GM12878 (cell line): Measurements from ENCODE around the gene N4BP2L1. TPM values are rescaled to one million over a fixed set of nuclear protein-coding genes. Genes with fewer than 3 reads are reported as not detected.

Source experiments
- ATF3 ChIP-seq: IDR thresholded peaks from 2 replicates; pipeline ENCODE4 v1.6.1; 2011; ENCODE audit warnings: low read depth, mild to moderate bottlenecking, low read length, moderate library complexity, borderline replicate concordance; ENCODE audit errors: extremely low read depth
- BHLHE40 ChIP-seq, 2 experiments: fragments of 450-650 bp in 1 of 2; IDR thresholded peaks; 2 replicates each; pipeline ENCODE4 v1.6.1; 2011 to 2017; ENCODE audit warnings: low read depth in 2 of 2, borderline replicate concordance in 1 of 2, improper control_type of control experiment in 1 of 2, low read length in 1 of 2, mild to moderate bottlenecking in 1 of 2
- CBFB ChIP-seq: IDR thresholded peaks from 2 replicates; pipeline ENCODE4 v1.6.1; 2016; ENCODE audit warnings: antibody characterized with exemption, low read depth
- CHD4 ChIP-seq: fragments of 200-600 bp; sonication (generic); IDR thresholded peaks from 2 replicates; pipeline ENCODE4 v1.6.1; 2016; ENCODE audit warnings: mild to moderate bottlenecking
- DPF2 ChIP-seq: fragments of 450-650 bp; IDR thresholded peaks from 2 replicates; pipeline ENCODE4 v1.6.1; 2017; ENCODE audit warnings: mild to moderate bottlenecking
- ELK1 ChIP-seq: IDR thresholded peaks from 2 replicates; pipeline ENCODE4 v1.6.1; 2012; ENCODE audit warnings: low read depth, low read length, improper control_type of control experiment
- HSF1 ChIP-seq: fragments of 150-350 bp; IDR thresholded peaks from 2 replicates; pipeline ENCODE4 v1.6.1; 2014; ENCODE audit warnings: mild to moderate bottlenecking, low read depth, low read length
- KDM1A ChIP-seq: fragments of 200-600 bp; sonication (generic); IDR thresholded peaks from 2 replicates; pipeline ENCODE4 v1.6.1; 2016; ENCODE audit warnings: borderline replicate concordance
- KLF5 ChIP-seq: fragments of 450-650 bp; IDR thresholded peaks from 2 replicates; pipeline ENCODE4 v1.6.1; 2014; ENCODE audit warnings: mild to moderate bottlenecking; ENCODE audit not compliant: partially characterized antibody
- MEF2B ChIP-seq: fragments of 450-650 bp; IDR thresholded peaks from 2 replicates; pipeline ENCODE4 v1.6.1; 2018; ENCODE audit warnings: mild to moderate bottlenecking, moderate library complexity; ENCODE audit not compliant: partially characterized antibody, poor library complexity, severe bottlenecking
- MYB ChIP-seq: fragments of 150-350 bp; IDR thresholded peaks from 2 replicates; pipeline ENCODE4 v1.6.1; 2014; ENCODE audit warnings: mild to moderate bottlenecking, low read depth, low read length, borderline replicate concordance
- NFIC ChIP-seq: IDR thresholded peaks from 2 replicates; pipeline ENCODE4 v1.6.1; 2012; ENCODE audit warnings: low read depth, mild to moderate bottlenecking, inconsistent platforms, low read length, moderate library complexity
- NRF1 ChIP-seq: conservative IDR thresholded peaks from 2 replicates; pipeline ENCODE4 v1.6.1; 2011; ENCODE audit warnings: mild to moderate bottlenecking, low read depth, low read length, improper control_type of control experiment
- POLR2AphosphoS2 ChIP-seq: IDR thresholded peaks from 2 replicates; pipeline ENCODE4 v1.6.1; 2011; ENCODE audit warnings: low read depth, mild to moderate bottlenecking, low read length, improper control_type of control experiment, moderate library complexity
- PRDM15 ChIP-seq: fragments of 450-650 bp; formaldehyde crosslinking; IDR thresholded peaks from 2 replicates; pipeline ENCODE4 v1.4.0; 2020; ENCODE audit warnings: mild to moderate bottlenecking, moderate library complexity
- SMARCA5 ChIP-seq: fragments of 450-650 bp; IDR thresholded peaks from 2 replicates; pipeline ENCODE4 v1.6.1; 2017; ENCODE audit warnings: mild to moderate bottlenecking
- SPI1 ChIP-seq: IDR thresholded peaks from 2 replicates; pipeline ENCODE4 v1.6.1; 2011; ENCODE audit warnings: low read depth, mild to moderate bottlenecking, low read length, moderate library complexity, borderline replicate concordance; ENCODE audit not compliant: insufficient read depth
- YY1 ChIP-seq: IDR thresholded peaks from 2 replicates; pipeline ENCODE4 v1.6.1; 2011; ENCODE audit warnings: low read depth, mild to moderate bottlenecking, low read length
- ZNF207 ChIP-seq: fragments of 450-650 bp; IDR thresholded peaks from 2 replicates; pipeline ENCODE4 v1.6.1; 2014; ENCODE audit warnings: antibody characterized with exemption, mild to moderate bottlenecking, borderline replicate concordance
- polyA plus RNA-seq, 11 experiments: library from polyadenylated mRNA; depleted of rRNA in 4 of 11; unstranded in 6 of 11; stranded (reverse) in 5 of 11; fragments of >200 nt; fragmentation: Nextera tagmentation in 4 of 11; fragmentation: Illumina TruSeq in 1 of 11; extraction: Ambion mirVana in 4 of 11; extraction: Trizol in 1 of 11; gene quantifications; 1 replicate in 1 of 11; 2 replicates in 10 of 11; pipeline versions ENCODE4 v1.2.1 to v1.2.3, GENCODE V29; 2011 to 2016; ENCODE audit warnings: inconsistent platforms in 2 of 11, missing spikeins in 2 of 11, low read depth in 1 of 11
- total RNA-seq, 4 experiments: library from RNA; depleted of rRNA in 3 of 4; stranded (reverse); fragments of >200 nt in 3 of 4; fragmentation: Illumina TruSeq in 1 of 4; extraction: Trizol in 1 of 4; gene quantifications; 2 replicates each; pipeline versions ENCODE4 v1.2.1 to v1.2.3, GENCODE V29; 2013 to 2021
- TF ChIP-seq, protein P1 (sequence below): fragments of 450-650 bp; IDR thresholded peaks from 2 replicates; pipeline ENCODE4 v1.6.1; 2014; ENCODE audit warnings: mild to moderate bottlenecking
- TF ChIP-seq, protein P2 (sequence below): fragments of 450-650 bp; IDR thresholded peaks from 2 replicates; pipeline ENCODE4 v1.6.1; 2017; ENCODE audit warnings: mild to moderate bottlenecking, low read depth, inconsistent platforms; ENCODE audit not compliant: poor library complexity, severe bottlenecking

The N4BP2L1 gene
- total and polyA plus RNA-seq, 10 of the 15 experiments (the other 5 are each of a cell fraction or from before 2014, with no cell fraction given), result 3.3 to 42.5 (median 16.2) TPM

DNA sequence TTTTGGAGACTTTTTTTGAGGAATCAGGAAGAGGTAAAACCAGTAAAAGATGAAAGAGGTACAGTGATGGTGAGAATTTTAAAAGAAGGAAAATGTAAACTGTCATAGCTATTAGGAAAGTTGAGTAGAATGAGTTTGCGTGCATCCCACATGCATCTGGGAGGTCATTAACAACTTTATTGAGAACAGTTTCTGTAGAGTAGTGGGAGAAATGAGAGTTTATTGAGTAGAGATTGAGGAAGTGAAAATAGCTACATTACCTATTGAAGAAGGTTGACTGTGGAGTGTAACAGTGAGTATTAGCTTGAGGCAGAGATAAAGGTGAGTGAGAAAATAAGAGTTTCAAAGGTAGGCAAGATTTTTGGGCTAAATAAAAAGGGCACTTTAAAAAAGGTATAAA, 73.9 kb downstream of the N4BP2L1 start (continued):
- TF ChIP-seq ATF3, result no peak
- TF ChIP-seq, protein P1, sequence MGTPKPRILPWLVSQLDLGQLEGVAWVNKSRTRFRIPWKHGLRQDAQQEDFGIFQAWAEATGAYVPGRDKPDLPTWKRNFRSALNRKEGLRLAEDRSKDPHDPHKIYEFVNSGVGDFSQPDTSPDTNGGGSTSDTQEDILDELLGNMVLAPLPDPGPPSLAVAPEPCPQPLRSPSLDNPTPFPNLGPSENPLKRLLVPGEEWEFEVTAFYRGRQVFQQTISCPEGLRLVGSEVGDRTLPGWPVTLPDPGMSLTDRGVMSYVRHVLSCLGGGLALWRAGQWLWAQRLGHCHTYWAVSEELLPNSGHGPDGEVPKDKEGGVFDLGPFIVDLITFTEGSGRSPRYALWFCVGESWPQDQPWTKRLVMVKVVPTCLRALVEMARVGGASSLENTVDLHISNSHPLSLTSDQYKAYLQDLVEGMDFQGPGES, result no peak
- TF ChIP-seq SMARCA5, result no peak
- TF ChIP-seq ELK1, result no peak
- no peak for TF ChIP-seq YY1
- no peak for TF ChIP-seq CHD4
- no peak for TF ChIP-seq KLF5
- no peak for TF ChIP-seq BHLHE40 (IDR thresholded peaks at IDR 0.05; ENCODE audit: borderline replicate concordance in 1 of 2, low read depth in 2 of 2, low read length in 1 of 2)
- peak; percentile 93 for TF ChIP-seq SPI1
- no peak for TF ChIP-seq ZNF207
- no peak for TF ChIP-seq POLR2AphosphoS2
- TF ChIP-seq MEF2B, result no peak
- TF ChIP-seq KDM1A, result no peak
- TF ChIP-seq PRDM15, result no peak
- TF ChIP-seq NRF1, result no peak
- TF ChIP-seq, protein P2, sequence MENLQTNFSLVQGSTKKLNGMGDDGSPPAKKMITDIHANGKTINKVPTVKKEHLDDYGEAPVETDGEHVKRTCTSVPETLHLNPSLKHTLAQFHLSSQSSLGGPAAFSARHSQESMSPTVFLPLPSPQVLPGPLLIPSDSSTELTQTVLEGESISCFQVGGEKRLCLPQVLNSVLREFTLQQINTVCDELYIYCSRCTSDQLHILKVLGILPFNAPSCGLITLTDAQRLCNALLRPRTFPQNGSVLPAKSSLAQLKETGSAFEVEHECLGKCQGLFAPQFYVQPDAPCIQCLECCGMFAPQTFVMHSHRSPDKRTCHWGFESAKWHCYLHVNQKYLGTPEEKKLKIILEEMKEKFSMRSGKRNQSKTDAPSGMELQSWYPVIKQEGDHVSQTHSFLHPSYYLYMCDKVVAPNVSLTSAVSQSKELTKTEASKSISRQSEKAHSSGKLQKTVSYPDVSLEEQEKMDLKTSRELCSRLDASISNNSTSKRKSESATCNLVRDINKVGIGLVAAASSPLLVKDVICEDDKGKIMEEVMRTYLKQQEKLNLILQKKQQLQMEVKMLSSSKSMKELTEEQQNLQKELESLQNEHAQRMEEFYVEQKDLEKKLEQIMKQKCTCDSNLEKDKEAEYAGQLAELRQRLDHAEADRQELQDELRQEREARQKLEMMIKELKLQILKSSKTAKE, result no peak
- TF ChIP-seq DPF2, result 0 out of 2 replicates have a peak, but pooled peaks have one; percentile 30
- no peak for TF ChIP-seq MYB
- no peak for TF ChIP-seq NFIC
- no peak for TF ChIP-seq HSF1
- no peak for TF ChIP-seq CBFB
